ENCODE results near the gene CAMKMT.

DNA sequence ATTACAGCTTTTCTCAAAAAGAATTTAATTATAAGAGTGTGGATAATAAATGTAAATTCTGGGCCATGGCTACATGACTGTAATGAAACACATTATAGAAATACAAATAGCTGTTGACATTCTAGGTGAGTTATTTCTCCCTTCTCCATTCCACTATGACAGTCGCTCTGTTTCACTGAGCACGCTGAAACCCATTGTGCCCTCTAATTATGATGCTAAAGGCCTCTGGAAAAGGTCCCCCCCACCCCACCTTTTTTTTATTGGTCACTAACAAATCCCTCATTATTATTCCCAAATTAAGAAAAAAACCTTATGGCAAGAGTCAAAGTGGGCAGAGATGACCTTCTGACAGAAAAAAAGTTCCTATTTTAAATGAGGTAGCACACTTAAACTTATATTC lies 294.7 kb downstream of the CAMKMT start:
- TF ChIP-seq, protein P1, sequence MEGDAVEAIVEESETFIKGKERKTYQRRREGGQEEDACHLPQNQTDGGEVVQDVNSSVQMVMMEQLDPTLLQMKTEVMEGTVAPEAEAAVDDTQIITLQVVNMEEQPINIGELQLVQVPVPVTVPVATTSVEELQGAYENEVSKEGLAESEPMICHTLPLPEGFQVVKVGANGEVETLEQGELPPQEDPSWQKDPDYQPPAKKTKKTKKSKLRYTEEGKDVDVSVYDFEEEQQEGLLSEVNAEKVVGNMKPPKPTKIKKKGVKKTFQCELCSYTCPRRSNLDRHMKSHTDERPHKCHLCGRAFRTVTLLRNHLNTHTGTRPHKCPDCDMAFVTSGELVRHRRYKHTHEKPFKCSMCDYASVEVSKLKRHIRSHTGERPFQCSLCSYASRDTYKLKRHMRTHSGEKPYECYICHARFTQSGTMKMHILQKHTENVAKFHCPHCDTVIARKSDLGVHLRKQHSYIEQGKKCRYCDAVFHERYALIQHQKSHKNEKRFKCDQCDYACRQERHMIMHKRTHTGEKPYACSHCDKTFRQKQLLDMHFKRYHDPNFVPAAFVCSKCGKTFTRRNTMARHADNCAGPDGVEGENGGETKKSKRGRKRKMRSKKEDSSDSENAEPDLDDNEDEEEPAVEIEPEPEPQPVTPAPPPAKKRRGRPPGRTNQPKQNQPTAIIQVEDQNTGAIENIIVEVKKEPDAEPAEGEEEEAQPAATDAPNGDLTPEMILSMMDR (conservative IDR thresholded peaks at IDR 0.05), result no peak
- TF ChIP-seq ZFX (IDR thresholded peaks at IDR 0.05), result no peak
